SU-DHL-6 (cell line): ENCODE measurements around the gene GLI3.

ENCODE experiments used
- H2AFZ ChIP-seq: fragments of 200-600 bp; sonication (generic); 2 replicates; pipeline ENCODE4 v1.6.1; 2014; ENCODE audit warnings: low read depth, mild to moderate bottlenecking, moderate library complexity, mixed read lengths, antibody characterized with exemption, low read length; ENCODE audit not compliant: severe bottlenecking
- H3F3A ChIP-seq: fragments of 200-600 bp; shearing (Covaris generic); 2 replicates; pipeline ENCODE4 v1.6.0; 2016; ENCODE audit warnings: antibody characterized with exemption, mild to moderate bottlenecking; ENCODE audit not compliant: insufficient read depth
- H3K27ac ChIP-seq: fragments of 200-600 bp; sonication (generic); 2 replicates; pipeline ENCODE4 v1.5.1; 2016; ENCODE audit warnings: low read depth, mild to moderate bottlenecking, low read length, moderate library complexity, mixed read lengths
- H3K27me3 ChIP-seq: fragments of 200-600 bp; sonication (generic), shearing (Covaris generic); 2 replicates; pipeline ENCODE4 v1.6.0; 2014; ENCODE audit warnings: mild to moderate bottlenecking, low read length
- H3K36me3 ChIP-seq: fragments of 200-600 bp; sonication (generic); 2 replicates; pipeline ENCODE4 v1.6.1; 2014; ENCODE audit warnings: mild to moderate bottlenecking, low read length, mixed read lengths
- H3K4me2 ChIP-seq: fragments of 300-600, 200-600 bp; shearing (Covaris generic), sonication (generic); 2 replicates; pipeline ENCODE4 v1.6.0; 2014; ENCODE audit warnings: low read length, low read depth, mild to moderate bottlenecking; ENCODE audit not compliant: poor library complexity, severe bottlenecking
- H3K4me3 ChIP-seq: fragments of 200-600 bp; sonication (generic); 2 replicates; pipeline ENCODE4 v1.5.1; 2014; ENCODE audit warnings: antibody characterized with exemption, low read length, mild to moderate bottlenecking, mixed read lengths; ENCODE audit not compliant: insufficient read depth, poor library complexity, severe bottlenecking
- H3K79me2 ChIP-seq: fragments of 200-600 bp; sonication (generic); 2 replicates; pipeline ENCODE4 v1.6.1; 2014; ENCODE audit warnings: mild to moderate bottlenecking, low read length, moderate library complexity; ENCODE audit not compliant: insufficient read depth
- H3K9ac ChIP-seq: fragments of 200-600 bp; sonication (generic); 2 replicates; pipeline ENCODE4 v1.7.0; 2014; ENCODE audit warnings: mild to moderate bottlenecking, low read length
- H3K9me2 ChIP-seq: fragments of 200-600 bp; sonication (generic); replicated peaks from 2 replicates; pipeline ENCODE4 v1.6.1; 2014; ENCODE audit warnings: low read length; ENCODE audit not compliant: insufficient read depth
- H3K9me3 ChIP-seq: fragments of 200-600 bp; sonication (generic); 2 replicates; pipeline ENCODE4 v1.6.1; 2014; ENCODE audit warnings: low read length, mixed read lengths; ENCODE audit not compliant: insufficient read depth
- H4K20me1 ChIP-seq: fragments of 200-600 bp; sonication (generic); 2 replicates; pipeline ENCODE4 v1.6.1; 2014; ENCODE audit warnings: low read depth, mild to moderate bottlenecking, antibody characterized with exemption, low read length, moderate library complexity, mixed read lengths
- EZH2phosphoT487 ChIP-seq: fragments of 200-600 bp; sonication (generic), shearing (Covaris generic); conservative IDR thresholded peaks from 2 replicates; pipeline ENCODE4 v1.6.1; 2018; ENCODE audit warnings: mild to moderate bottlenecking, antibody characterized with exemption, low read length, moderate library complexity, mixed read lengths
- TF ChIP-seq, protein P1 (sequence below): fragments of 200-600 bp; sonication (generic); IDR thresholded peaks from one replicate; pipeline ENCODE4 v1.5.1; 2017; ENCODE audit warnings: antibody characterized with exemption, mild to moderate bottlenecking, low read length, moderate library complexity; ENCODE audit not compliant: insufficient read depth, poor library complexity, severe bottlenecking

GLI3 gene

DNA sequence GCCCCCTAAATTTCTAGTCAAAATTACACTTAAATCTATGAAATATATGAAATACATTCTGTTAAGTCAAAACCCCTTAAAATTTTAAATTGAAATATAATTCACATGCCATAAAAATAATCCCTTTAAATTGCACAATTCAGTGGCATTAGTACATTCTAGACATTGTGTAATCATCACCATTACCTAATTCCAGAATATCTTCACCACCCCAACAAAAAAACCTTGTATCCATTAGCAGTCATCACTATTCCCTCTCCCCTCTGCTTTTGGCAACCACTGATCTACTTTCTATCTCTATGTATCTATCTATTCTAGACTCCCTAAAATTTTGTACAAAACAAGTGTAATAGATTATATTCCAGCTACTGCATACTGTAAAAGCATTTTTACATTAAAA is 261.2 kb downstream of the GLI3 start:
- no peak overlapping the region for H3K27ac ChIP-seq
- H3K9me3 ChIP-seq = no peaks in the 10 kb centered on the region
- H2AFZ ChIP-seq = no peak overlapping the region
- no peaks in the 10 kb centered on the region for H3K9me2 ChIP-seq
- no peaks in the 10 kb centered on the region for H4K20me1 ChIP-seq
- H3K4me3 ChIP-seq = no peak overlapping the region
- H3F3A ChIP-seq = no peaks in the 10 kb centered on the region
- H3K4me2 ChIP-seq = no peak overlapping the region
- H3K79me2 ChIP-seq = no peaks in the 10 kb centered on the region
- TF ChIP-seq, protein P1, sequence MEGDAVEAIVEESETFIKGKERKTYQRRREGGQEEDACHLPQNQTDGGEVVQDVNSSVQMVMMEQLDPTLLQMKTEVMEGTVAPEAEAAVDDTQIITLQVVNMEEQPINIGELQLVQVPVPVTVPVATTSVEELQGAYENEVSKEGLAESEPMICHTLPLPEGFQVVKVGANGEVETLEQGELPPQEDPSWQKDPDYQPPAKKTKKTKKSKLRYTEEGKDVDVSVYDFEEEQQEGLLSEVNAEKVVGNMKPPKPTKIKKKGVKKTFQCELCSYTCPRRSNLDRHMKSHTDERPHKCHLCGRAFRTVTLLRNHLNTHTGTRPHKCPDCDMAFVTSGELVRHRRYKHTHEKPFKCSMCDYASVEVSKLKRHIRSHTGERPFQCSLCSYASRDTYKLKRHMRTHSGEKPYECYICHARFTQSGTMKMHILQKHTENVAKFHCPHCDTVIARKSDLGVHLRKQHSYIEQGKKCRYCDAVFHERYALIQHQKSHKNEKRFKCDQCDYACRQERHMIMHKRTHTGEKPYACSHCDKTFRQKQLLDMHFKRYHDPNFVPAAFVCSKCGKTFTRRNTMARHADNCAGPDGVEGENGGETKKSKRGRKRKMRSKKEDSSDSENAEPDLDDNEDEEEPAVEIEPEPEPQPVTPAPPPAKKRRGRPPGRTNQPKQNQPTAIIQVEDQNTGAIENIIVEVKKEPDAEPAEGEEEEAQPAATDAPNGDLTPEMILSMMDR = no peak
- no peak for TF ChIP-seq EZH2phosphoT487
- H3K9ac ChIP-seq = no peak overlapping the region
- no peaks in the 10 kb centered on the region for H3K36me3 ChIP-seq
- H3K27me3 ChIP-seq = no peaks in the 10 kb centered on the region

DNA sequence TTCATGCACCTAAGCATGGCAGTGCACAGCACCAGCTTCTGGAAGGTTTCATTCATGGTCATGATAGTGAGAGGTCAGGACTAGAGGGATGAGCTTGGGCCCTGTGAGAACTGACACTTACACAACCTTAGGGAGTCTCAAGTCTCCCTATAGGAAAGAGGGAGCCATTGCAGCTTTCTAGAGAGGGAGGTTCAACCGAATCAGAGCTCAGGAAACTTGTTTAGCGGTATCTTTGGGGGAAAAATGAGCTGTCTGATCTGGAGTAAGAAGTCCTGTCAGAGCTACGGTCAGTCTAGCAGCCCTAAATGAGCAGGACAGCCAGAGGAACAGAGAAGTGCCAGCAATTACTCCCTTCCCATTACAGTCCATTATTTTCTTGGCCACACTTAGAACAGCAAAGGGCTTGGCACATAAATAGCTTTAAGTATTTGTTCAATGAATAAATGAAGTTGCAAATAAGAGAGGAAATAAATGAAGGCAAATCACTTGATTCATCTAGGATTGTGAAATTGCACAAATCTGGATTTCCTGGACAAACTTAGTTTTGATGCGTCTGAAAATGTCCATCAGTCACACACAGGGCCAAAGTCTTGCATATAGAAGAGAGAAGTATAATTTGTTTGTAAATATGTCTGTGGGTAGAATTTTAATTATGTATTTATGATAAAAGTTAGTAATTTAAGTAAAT is 262.0 kb downstream of the GLI3 start:
- no peaks in the 10 kb centered on the region for H3F3A ChIP-seq
- H3K9me2 ChIP-seq = no peaks in the 10 kb centered on the region
- H3K9me3 ChIP-seq = no peaks in the 10 kb centered on the region
- H3K9ac ChIP-seq = no peak overlapping the region
- H2AFZ ChIP-seq = no peak overlapping the region
- H3K4me3 ChIP-seq = no peak overlapping the region
- no peak overlapping the region for H3K27ac ChIP-seq
- TF ChIP-seq, protein P1 = no peak
- TF ChIP-seq EZH2phosphoT487 = no peak
- no peaks in the 10 kb centered on the region for H3K27me3 ChIP-seq
- no peaks in the 10 kb centered on the region for H4K20me1 ChIP-seq
- H3K4me2 ChIP-seq = no peak overlapping the region
- no peaks in the 10 kb centered on the region for H3K36me3 ChIP-seq
- H3K79me2 ChIP-seq = no peaks in the 10 kb centered on the region

DNA sequence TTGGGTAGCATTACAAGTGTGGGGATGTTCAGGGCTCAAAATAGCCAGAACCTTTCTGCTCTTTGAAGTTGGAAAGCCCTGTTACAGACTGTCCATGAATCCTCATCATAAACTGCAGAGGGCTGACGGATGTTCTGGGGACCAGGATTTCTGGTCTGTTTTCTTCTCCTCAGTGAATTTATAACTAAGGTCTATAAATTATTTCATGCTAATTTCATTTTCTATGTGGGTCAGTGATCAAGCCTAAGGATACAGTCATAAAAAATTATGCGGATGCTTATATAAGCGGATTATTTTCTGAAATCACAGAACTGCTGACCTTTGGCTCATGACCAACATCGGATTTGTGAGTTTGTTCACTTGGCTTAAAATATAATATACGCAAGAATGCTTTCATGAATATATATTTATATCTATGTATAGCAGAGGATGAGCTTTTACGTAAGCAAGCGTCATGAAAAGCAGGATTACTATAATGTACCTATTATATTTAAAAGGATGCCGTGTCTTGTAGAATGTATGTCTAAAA is 263.7 kb downstream of the GLI3 start:
- Histone ChIP-seq H3F3A (no peaks in the 10 kb centered on the region), H3K27me3 (no peaks in the 10 kb centered on the region), H3K27ac (no peak overlapping the region), H3K9me2 (no peaks in the 10 kb centered on the region), H3K79me2 (no peaks in the 10 kb centered on the region), H3K4me2 (no peak overlapping the region), H4K20me1 (no peaks in the 10 kb centered on the region), H3K9me3 (no peaks in the 10 kb centered on the region), H3K36me3 (no peaks in the 10 kb centered on the region), H3K4me3 (no peak overlapping the region), H3K9ac (no peak overlapping the region), H2AFZ (no peak overlapping the region)
- no peak for TF ChIP-seq EZH2phosphoT487
- TF ChIP-seq, protein P1 = no peak
